Mucosa of stomach (tissue), 1 donor: Measurements from ENCODE around the gene PPM1A.

Experiments
- H3K27me3 ChIP-seq: one replicate; pipeline ENCODE4 v1.7.0; 2013; ENCODE audit warnings: mild to moderate bottlenecking, low read length; ENCODE audit not compliant: control insufficient read depth, insufficient read depth
- H3K36me3 ChIP-seq: one replicate; pipeline ENCODE4 v1.7.0; 2013; ENCODE audit warnings: low read length; ENCODE audit not compliant: control insufficient read depth, insufficient read depth
- H3K4me1 ChIP-seq: one replicate; pipeline ENCODE4 v1.7.0; 2013; ENCODE audit warnings: mild to moderate bottlenecking, low read length; ENCODE audit not compliant: control insufficient read depth, insufficient read depth
- H3K4me3 ChIP-seq: one replicate; pipeline ENCODE4 v1.7.0; 2013; ENCODE audit warnings: low read length
- H3K9ac ChIP-seq: one replicate; pipeline ENCODE4 v1.7.0; 2013; ENCODE audit warnings: mild to moderate bottlenecking, low read length, moderate library complexity
- H3K9me3 ChIP-seq: one replicate; pipeline ENCODE4 v1.7.0; 2013; ENCODE audit warnings: mild to moderate bottlenecking, low read length, moderate library complexity; ENCODE audit not compliant: control insufficient read depth
- donor health status: Pancreatic carcinoma.

The PPM1A gene

DNA sequence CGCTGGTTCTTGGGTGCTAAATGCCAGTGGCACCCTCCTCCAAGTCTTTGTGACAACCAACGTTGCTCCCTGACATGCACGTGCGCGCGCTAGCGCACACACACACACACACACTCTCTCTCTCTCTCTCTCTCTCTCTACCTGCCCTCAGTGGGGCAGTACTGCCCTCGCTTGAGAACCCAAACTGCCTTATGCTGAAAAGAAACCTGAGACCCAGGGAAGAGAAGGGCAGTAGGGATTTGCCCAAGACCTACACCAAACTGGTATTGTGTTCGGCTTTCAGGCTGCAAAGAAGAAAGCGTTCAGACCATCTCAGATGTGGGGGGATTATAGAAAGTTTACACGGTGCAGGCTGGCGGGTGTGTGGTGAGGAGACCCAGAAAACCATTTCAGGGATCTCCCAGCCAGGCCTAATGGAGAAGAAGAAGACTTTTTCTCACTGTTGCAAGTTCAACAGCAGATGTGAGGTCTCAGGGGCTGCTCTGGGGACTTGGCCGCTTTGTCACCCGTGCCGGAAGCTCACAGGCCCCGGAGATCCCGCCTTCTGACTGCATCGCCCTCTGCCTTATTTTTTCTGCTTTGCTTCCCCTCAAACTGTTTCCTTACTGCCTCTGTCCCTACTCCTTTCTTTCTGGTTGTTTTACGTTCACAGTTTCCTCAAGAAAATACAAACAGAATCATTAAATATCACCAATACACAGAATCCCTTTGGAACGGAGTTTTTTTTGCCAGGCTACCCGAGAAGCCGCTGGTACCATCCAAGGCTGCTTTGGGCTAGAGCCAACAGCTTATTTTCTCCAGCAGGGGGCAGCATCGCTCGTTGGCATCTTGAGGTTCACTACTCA lies 82.4 kb downstream of the PPM1A start:
- no peaks in the 10 kb centered on the region for H3K36me3 ChIP-seq
- peak overlapping the region; percentile 61 for H3K4me3 ChIP-seq
- peak overlapping the region; percentile 53 for H3K9ac ChIP-seq
- H3K4me1 ChIP-seq: peaks cover 6% of the 10 kb centered on the region
- peaks cover 15% of the 10 kb centered on the region for H3K27me3 ChIP-seq
- no peaks in the 10 kb centered on the region for H3K9me3 ChIP-seq

DNA sequence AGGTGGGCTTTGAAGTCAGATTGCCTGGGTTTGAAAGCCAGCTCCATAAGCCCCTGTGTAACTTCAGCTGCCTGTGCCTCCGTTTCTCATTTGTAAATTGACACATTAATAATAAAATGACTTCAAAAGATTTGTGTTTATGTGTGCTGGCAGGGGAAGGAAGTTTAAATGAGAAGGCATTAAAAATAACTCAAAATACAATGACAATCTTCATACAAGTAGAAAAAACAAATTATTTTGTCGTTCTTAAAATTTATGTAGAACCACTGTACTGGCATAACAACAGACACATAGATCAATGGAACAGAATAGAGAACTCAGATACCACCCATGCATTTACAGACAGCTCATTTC lies 83.0 kb downstream of the PPM1A start:
- no peaks in the 10 kb centered on the region for H3K36me3 ChIP-seq
- peak overlapping the region; percentile 61 for H3K4me3 ChIP-seq
- H3K9me3 ChIP-seq: no peaks in the 10 kb centered on the region
- H3K27me3 ChIP-seq: peaks cover 15% of the 10 kb centered on the region
- H3K4me1 ChIP-seq: peaks cover 6% of the 10 kb centered on the region
- peak overlapping the region; percentile 53 for H3K9ac ChIP-seq

DNA sequence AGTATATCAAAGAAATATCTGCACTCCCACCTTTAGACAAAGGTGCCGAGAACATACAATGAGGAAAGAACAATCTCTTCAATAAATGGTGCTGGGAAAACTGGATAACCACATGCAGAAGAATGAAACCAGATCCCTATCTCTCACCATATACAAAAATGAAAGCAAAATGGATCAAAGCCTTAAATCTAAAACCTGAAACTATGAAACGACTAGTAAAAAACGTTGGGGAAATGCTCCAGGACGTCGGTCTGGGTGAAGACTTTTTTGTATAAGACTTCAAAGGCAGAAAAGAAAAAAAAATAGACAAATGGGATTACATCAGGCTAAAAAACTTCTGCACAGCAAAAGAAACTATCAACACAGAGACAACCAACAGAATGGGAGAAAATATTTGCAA lies 83.8 kb downstream of the PPM1A start:
- Histone ChIP-seq H3K9ac (no peak overlapping the region), H3K4me1 (peaks cover 3% of the 10 kb centered on the region), H3K27me3 (peaks cover 10% of the 10 kb centered on the region), H3K9me3 (no peaks in the 10 kb centered on the region), H3K36me3 (no peaks in the 10 kb centered on the region), H3K4me3 (no peak overlapping the region)

DNA sequence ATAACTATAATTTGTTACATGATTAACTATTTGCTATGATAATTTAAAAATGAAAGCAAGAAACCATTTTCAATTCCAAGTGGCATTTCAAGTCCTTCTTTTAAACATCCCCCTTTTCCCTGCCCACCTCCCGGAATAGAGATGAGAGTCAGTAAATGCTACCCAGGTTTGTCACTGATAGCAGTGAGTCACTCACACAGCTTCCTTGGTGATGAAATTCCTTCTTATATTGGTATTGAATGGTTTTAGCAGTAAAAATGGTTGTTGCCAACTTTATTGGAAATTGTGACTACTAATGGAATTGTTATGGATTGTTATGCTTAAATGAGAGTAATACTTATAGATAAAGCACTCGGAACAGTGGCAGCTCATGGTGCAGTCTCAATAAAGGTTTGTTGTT lies 90.5 kb downstream of the PPM1A start:
- Histone ChIP-seq H3K27me3 (peaks cover 7% of the 10 kb centered on the region), H3K4me3 (no peak overlapping the region), H3K4me1 (no peaks in the 10 kb centered on the region), H3K36me3 (no peaks in the 10 kb centered on the region), H3K9ac (no peak overlapping the region), H3K9me3 (no peaks in the 10 kb centered on the region)

DNA sequence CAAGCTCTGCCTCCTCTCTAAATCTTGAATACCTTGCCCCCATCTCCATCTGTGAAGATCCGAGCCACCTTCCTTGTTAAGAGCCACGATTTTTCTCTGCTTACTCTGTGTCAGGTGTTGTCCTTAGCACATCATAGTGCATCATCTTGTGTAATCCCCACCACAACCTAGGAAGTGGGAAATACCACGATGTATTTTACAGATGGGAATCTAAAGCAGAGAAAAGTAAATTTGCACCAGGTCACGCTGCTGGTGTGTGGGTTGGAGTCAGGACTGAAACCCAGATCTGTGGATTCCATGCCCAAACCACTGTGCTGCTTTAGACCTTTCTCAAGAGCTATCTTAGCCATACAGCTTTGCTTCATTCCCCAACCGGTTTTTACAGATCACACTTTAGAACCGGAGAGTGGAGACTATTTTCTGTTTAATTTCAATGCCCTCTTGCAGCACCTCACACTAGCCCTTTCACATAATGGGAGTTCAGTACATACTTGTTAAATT lies 94.6 kb downstream of the PPM1A start:
- Histone ChIP-seq H3K36me3 (no peaks in the 10 kb centered on the region), H3K4me3 (no peak overlapping the region), H3K9me3 (no peaks in the 10 kb centered on the region), H3K9ac (no peak overlapping the region), H3K4me1 (no peaks in the 10 kb centered on the region), H3K27me3 (no peaks in the 10 kb centered on the region)

DNA sequence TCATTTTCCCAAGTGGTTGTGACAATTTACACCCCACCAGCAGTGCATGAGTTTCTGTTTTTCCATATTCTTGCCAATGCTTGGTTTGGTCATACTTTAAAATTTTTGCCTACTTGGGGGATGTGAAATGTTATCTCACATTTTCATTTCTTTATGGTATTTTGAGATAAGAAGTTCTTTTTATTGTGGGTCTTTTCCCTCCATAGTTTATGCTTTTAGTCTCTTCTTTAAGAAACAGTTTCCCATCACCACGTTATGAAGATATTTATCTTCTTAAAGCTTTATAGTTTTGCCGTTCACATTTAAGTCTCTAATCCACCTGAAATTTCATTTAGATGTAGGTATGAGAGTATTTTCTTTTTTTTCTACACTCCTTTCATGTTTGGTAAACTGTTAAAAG lies 95.7 kb downstream of the PPM1A start:
- Histone ChIP-seq H3K4me3 (no peak overlapping the region), H3K9ac (no peak overlapping the region), H3K36me3 (no peaks in the 10 kb centered on the region), H3K9me3 (no peaks in the 10 kb centered on the region), H3K27me3 (no peaks in the 10 kb centered on the region), H3K4me1 (no peaks in the 10 kb centered on the region)

DNA sequence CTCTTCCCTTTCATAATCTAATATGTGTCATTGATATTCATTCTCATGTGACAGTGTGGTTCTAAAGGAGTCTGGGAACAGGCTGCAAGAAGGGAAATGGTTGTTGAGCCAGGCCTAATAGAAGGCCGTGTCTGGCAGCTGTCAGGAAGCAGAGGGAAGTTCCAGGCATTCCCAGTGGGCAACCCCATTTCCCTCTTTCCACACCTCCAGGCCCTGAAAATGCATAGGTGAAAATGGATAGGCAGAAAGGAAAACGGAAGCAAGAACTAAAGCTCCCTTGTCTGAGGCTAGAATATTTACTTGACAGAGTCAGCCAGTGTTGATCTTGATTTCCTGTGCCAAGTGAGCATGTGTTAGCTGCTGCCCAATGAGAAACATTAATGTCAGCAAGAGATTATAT lies 97.7 kb downstream of the PPM1A start:
- Histone ChIP-seq H3K36me3 (no peaks in the 10 kb centered on the region), H3K9me3 (no peaks in the 10 kb centered on the region), H3K4me3 (no peak overlapping the region), H3K27me3 (peaks cover 5% of the 10 kb centered on the region), H3K4me1 (no peaks in the 10 kb centered on the region), H3K9ac (no peak overlapping the region)

DNA sequence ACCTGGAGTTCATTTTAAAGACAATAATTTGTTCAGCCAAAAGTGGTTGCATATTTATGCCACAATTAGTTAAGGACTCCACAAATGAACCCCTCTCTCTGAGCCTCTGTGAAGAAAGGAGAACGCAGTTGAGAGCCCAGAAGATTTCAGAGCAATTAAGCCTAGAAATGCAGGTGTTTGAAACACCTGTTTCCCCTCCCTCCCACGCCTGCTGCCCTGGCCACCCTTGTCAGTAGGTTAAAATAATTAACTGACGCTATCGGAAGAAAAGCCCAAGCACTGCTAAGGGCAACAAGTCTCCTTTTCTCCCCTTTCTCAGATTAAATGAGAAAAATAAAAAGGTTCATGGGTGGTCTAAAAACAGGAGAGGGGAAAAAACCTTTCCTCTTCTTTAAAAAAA lies 99.2 kb downstream of the PPM1A start:
- H3K4me1 ChIP-seq: no peaks in the 10 kb centered on the region
- no peaks in the 10 kb centered on the region for H3K36me3 ChIP-seq
- H3K9ac ChIP-seq: no peak overlapping the region
- no peak overlapping the region for H3K4me3 ChIP-seq
- peaks cover 5% of the 10 kb centered on the region for H3K27me3 ChIP-seq
- no peaks in the 10 kb centered on the region for H3K9me3 ChIP-seq
